K562 (cell line): ENCODE data around the gene TARP.

ENCODE experiments used
- ASH1L ChIP-seq: fragments of 450-650 bp; IDR thresholded peaks from 2 replicates; pipeline ENCODE4 v1.6.1; 2018; ENCODE audit warnings: borderline replicate concordance, mild to moderate bottlenecking, low read depth; ENCODE audit not compliant: partially characterized antibody
- CBFA2T2 ChIP-seq: fragments of 450-650 bp; conservative IDR thresholded peaks from 2 replicates; pipeline ENCODE4 v1.6.1; 2017; ENCODE audit warnings: mild to moderate bottlenecking
- CREM ChIP-seq: IDR thresholded peaks from 2 replicates; pipeline ENCODE4 v1.6.1; 2014; ENCODE audit warnings: antibody characterized with exemption, low read depth
- DACH1 ChIP-seq: fragments of 450-650 bp; IDR thresholded peaks from 2 replicates; pipeline ENCODE4 v1.6.1; 2018; ENCODE audit not compliant: partially characterized antibody
- DEAF1 ChIP-seq: fragments of 450-650 bp; formaldehyde crosslinking; IDR thresholded peaks from 2 replicates; pipeline ENCODE4 v1.4.0; 2020; ENCODE audit warnings: mild to moderate bottlenecking, moderate library complexity
- FOXJ3 ChIP-seq: sonication (generic); formaldehyde crosslinking; IDR thresholded peaks from 2 replicates; pipeline ENCODE4 v1.4.0; 2020; ENCODE audit warnings: mild to moderate bottlenecking, missing genetic modification reagents
- GABPB1 ChIP-seq: sonication (generic); formaldehyde crosslinking; IDR thresholded peaks from 2 replicates; pipeline ENCODE4 v1.8.0; 2022; ENCODE audit warnings: mild to moderate bottlenecking, missing genetic modification reagents
- MCM3 ChIP-seq: fragments of 450-650 bp; IDR thresholded peaks from 2 replicates; pipeline ENCODE4 v1.6.1; 2016
- MYC ChIP-seq, 2 experiments: fragments of 250-450 bp in 1 of 2; sonication (Bioruptor Pico) in 1 of 2; IDR thresholded peaks; 2 replicates each; pipeline versions ENCODE4 v1.5.1 to v1.6.1; 2012 to 2021; ENCODE audit warnings: low read depth in 2 of 2, borderline replicate concordance in 1 of 2, improper control_type of control experiment in 1 of 2, low read length in 1 of 2, mild to moderate bottlenecking in 1 of 2, moderate library complexity in 1 of 2
- NRF1 ChIP-seq, 2 experiments: fragments of 450-650 bp; IDR thresholded peaks in 1 of 2; conservative IDR thresholded peaks in 1 of 2; 2 replicates each; pipeline ENCODE4 v1.6.1; 2014; ENCODE audit warnings: mild to moderate bottlenecking in 2 of 2
- POLR2H ChIP-seq: IDR thresholded peaks from 2 replicates; pipeline ENCODE4 v1.6.1; 2016; ENCODE audit warnings: missing genetic modification characterization, low read depth, mild to moderate bottlenecking, control low read depth, missing compliant biosample characterization, moderate library complexity
- SIN3B ChIP-seq: fragments of 450-650 bp; IDR thresholded peaks from 2 replicates; pipeline ENCODE4 v1.6.1; 2017; ENCODE audit warnings: low read depth, mild to moderate bottlenecking, moderate library complexity
- SMC3 ChIP-seq: conservative IDR thresholded peaks from 2 replicates; pipeline ENCODE4 v1.6.1; 2011; ENCODE audit warnings: low read depth, low read length, improper control_type of control experiment; ENCODE audit not compliant: insufficient read depth
- SNAPC5 ChIP-seq: fragments of 250-450 bp; sonication (Bioruptor Pico); IDR thresholded peaks from 2 replicates; pipeline ENCODE4 v1.8.0; 2021; ENCODE audit warnings: moderate library complexity, mild to moderate bottlenecking, inconsistent platforms
- SNIP1 ChIP-seq: fragments of 450-650 bp; IDR thresholded peaks from 2 replicates; pipeline ENCODE4 v1.7.1; 2017; ENCODE audit warnings: low read depth, mild to moderate bottlenecking
- TFAP4 ChIP-seq: sonication (generic); formaldehyde crosslinking; IDR thresholded peaks from 2 replicates; pipeline ENCODE4 v1.8.0; 2022; ENCODE audit warnings: missing genetic modification reagents, mild to moderate bottlenecking, moderate library complexity, borderline replicate concordance
- TSHZ1 ChIP-seq: fragments of 250-450 bp; sonication (Bioruptor Pico); IDR thresholded peaks from 2 replicates; pipeline ENCODE4 v1.4.0; 2020; ENCODE audit warnings: mild to moderate bottlenecking, moderate library complexity
- U2AF2 ChIP-seq: fragments of 200-400 bp; formaldehyde crosslinking; optimal IDR thresholded peaks from 2 replicates; pipeline ENCODE3; 2017; ENCODE audit warnings: low read depth, mild to moderate bottlenecking, low read length
- XRCC5 ChIP-seq: fragments of 200-400 bp; formaldehyde crosslinking; IDR thresholded peaks from 2 replicates; pipeline ENCODE4 v1.6.1; 2017; ENCODE audit warnings: low read depth, mild to moderate bottlenecking, low read length
- ZFP30 ChIP-seq: fragments of 250-450 bp; sonication (Bioruptor Pico); IDR thresholded peaks from 2 replicates; pipeline ENCODE4 v1.8.0; 2022; ENCODE audit warnings: moderate library complexity, mild to moderate bottlenecking, inconsistent platforms, borderline replicate concordance
- ZNF23 ChIP-seq: fragments of 250-450 bp; sonication (Bioruptor Pico); IDR thresholded peaks from 2 replicates; pipeline ENCODE4 v1.4.0; 2020; ENCODE audit warnings: mild to moderate bottlenecking
- ZNF586 ChIP-seq: fragments of 450-650 bp; formaldehyde crosslinking; conservative IDR thresholded peaks from 2 replicates; pipeline ENCODE4 v1.4.0; 2020; ENCODE audit warnings: mild to moderate bottlenecking, moderate library complexity

TARP gene

GRCh38 chr7:38215735-38216670, 57.4 kb downstream of the TARP start (continued):
- TF ChIP-seq U2AF2 = no peak
- TF ChIP-seq SNAPC5 (CRISPR knock-in tag) = no peak
- 0 out of 2 replicates have a peak, but pooled peaks have one; percentile 26 for TF ChIP-seq GABPB1 (CRISPR knock-in tag)
- TF ChIP-seq XRCC5 = peak; percentile 76
- no peak for TF ChIP-seq POLR2H (tag)
- no peak for TF ChIP-seq NRF1 (conservative IDR thresholded peaks at IDR 0.05 in 1 of 2, IDR thresholded peaks at IDR 0.05 in 1 of 2)
- no peak for TF ChIP-seq ZNF586 (CRISPR knock-in tag)
- TF ChIP-seq MCM3 = no peak
- TF ChIP-seq ZFP30 (CRISPR knock-in tag) = no peak
- TF ChIP-seq ASH1L = no peak
- TF ChIP-seq SIN3B = no peak
- TF ChIP-seq MYC (IDR thresholded peaks at IDR 0.05; ENCODE audit: low read depth, low read length) = peak; percentile 54; the same call in 1 of the 2 replicates
- no peak for TF ChIP-seq MYC (CRISPR knock-in tag; IDR thresholded peaks at IDR 0.05; ENCODE audit: borderline replicate concordance, low read depth)
- TF ChIP-seq SMC3 = peak; percentile 85
- peak; percentile 71; the same call in 1 of the 2 replicates for TF ChIP-seq DEAF1
- no peak for TF ChIP-seq SNIP1
- peak; percentile 89 for TF ChIP-seq TFAP4 (CRISPR knock-in tag)
- TF ChIP-seq CBFA2T2 = no peak
- TF ChIP-seq FOXJ3 (CRISPR knock-in tag) = no peak
- TF ChIP-seq CREM = 0 out of 2 replicates have a peak, but pooled peaks have one; percentile 8
- TF ChIP-seq ZNF23 (CRISPR knock-in tag) = no peak
- no peak for TF ChIP-seq TSHZ1 (CRISPR knock-in tag)
- peak; percentile 25 for TF ChIP-seq DACH1
